HTERT RPE-1 (cell line): Measurements from ENCODE around the gene MUC13.

Experiments
- in situ Hi-C: fragments of 300-500 bp; cut with MboI; formaldehyde crosslinking; loops from 4 replicates; pipeline ENCODE4 v1.14.3; 2020; ENCODE audit warnings: low sequenced_read_pairs

Gene MUC13

GRCh38 chr3:124904835-124905492 is 29.6 kb downstream of the MUC13 start:
- in situ Hi-C loops, result no loop called here

GRCh38 chr3:124903896-124904834 is 30.4 kb downstream of the MUC13 start:
- in situ Hi-C loops, result no loop called here

GRCh38 chr3:124896824-124897526 is 37.6 kb downstream of the MUC13 start:
- in situ Hi-C loops, result no loop called here

- in situ Hi-C loops, result no loop called here
Measured at GRCh38 chr3:124895756-124896155, 38.8 kb downstream of the MUC13 start.

GRCh38 chr3:124893526-124893925 is 41.0 kb downstream of the MUC13 start:
- in situ Hi-C loops, result no loop called here

GRCh38 chr3:124890573-124891190 is 43.9 kb downstream of the MUC13 start:
- in situ Hi-C loops, result no loop called here

- in situ Hi-C loops, result no loop called here
Measured at GRCh38 chr3:124888482-124889441, 45.8 kb downstream of the MUC13 start.

- in situ Hi-C loops, result no loop called here
Measured at GRCh38 chr3:124887932-124888298, 46.6 kb downstream of the MUC13 start.

- in situ Hi-C loops, result no loop called here
Measured at GRCh38 chr3:124887177-124887931, 47.2 kb downstream of the MUC13 start, which contains the start of gene ITGB5. Gene ITGB5, minus strand, starts transcription at chr3:124887365. Its CDS starts 365 bp downstream, at chr3:124887000.

GRCh38 chr3:124886168-124887056 is 48.1 kb downstream of the MUC13 start:
- in situ Hi-C loops, result no loop called here

GRCh38 chr3:124885466-124886167 is 48.9 kb downstream of the MUC13 start:
- in situ Hi-C loops, result no loop called here

GRCh38 chr3:124884474-124885101 is 50.0 kb downstream of the MUC13 start:
- in situ Hi-C loops, result no loop called here

- in situ Hi-C loops, result no loop called here
Measured at GRCh38 chr3:124883766-124884473, 50.6 kb downstream of the MUC13 start.

- in situ Hi-C loops, result no loop called here
Measured at GRCh38 chr3:124882816-124883747, 51.5 kb downstream of the MUC13 start.

- in situ Hi-C loops, result no loop called here
Measured at GRCh38 chr3:124881976-124882697, 52.4 kb downstream of the MUC13 start.
